GM21381 (cell line): ENCODE measurements around the gene RAB26.

Source experiments
- ATAC-seq: cut with Tn5 transposase; IDR thresholded peaks from one replicate; pipeline ENCODE4 v1.9.1; 2021; ENCODE audit warnings: mild to moderate bottlenecking, moderate library complexity; ENCODE audit not compliant: unreplicated experiment

RAB26 gene

GRCh38 chr16:2142942-2143877 is 5.2 kb upstream of the RAB26 start:
- ATAC-seq = no peak

GRCh38 chr16:2143878-2144485 is 4.4 kb upstream of the RAB26 start:
- ATAC-seq = no peak

GRCh38 chr16:2145843-2146242 is 2.6 kb upstream of the RAB26 start:
- no peak for ATAC-seq

GRCh38 chr16:2147378-2147777 is 1.0 kb upstream of the RAB26 start:
- no peak for ATAC-seq

GRCh38 chr16:2148714-2149629 is 547 bp downstream of the RAB26 start:
- no peak for ATAC-seq

GRCh38 chr16:2149630-2150417 is 1.4 kb downstream of the RAB26 start:
- ATAC-seq = no peak

- no peak for ATAC-seq
Measured at GRCh38 chr16:2150418-2151187, 2.2 kb downstream of the RAB26 start.

- ATAC-seq = no peak
Measured at GRCh38 chr16:2151188-2152091, 3.0 kb downstream of the RAB26 start.

- no peak for ATAC-seq
Measured at GRCh38 chr16:2152695-2153506, 4.5 kb downstream of the RAB26 start.

- ATAC-seq = no peak
Measured at GRCh38 chr16:2154533-2155090, 6.2 kb downstream of the RAB26 start.

GRCh38 chr16:2155091-2155950 is 6.9 kb downstream of the RAB26 start, which contains the start of gene TRAF7:
Gene TRAF7 (plus strand): TSS chr16:2155782. CDS start chr16:2163921, 8,139 bp downstream.
- ATAC-seq = peak; percentile 89

GRCh38 chr16:2155977-2156848 is 7.8 kb downstream of the RAB26 start:
- ATAC-seq = no peak

GRCh38 chr16:2156849-2157224 is 8.4 kb downstream of the RAB26 start:
- ATAC-seq = no peak

GRCh38 chr16:2157480-2158261 is 9.2 kb downstream of the RAB26 start:
- no peak for ATAC-seq

GRCh38 chr16:2158262-2158638 is 9.8 kb downstream of the RAB26 start:
- no peak for ATAC-seq
